ENCODE results near the gene GMEB2. TPM values are rescaled to one million over a fixed set of nuclear protein-coding genes. Genes with fewer than 3 reads are reported as not detected.

GMEB2 gene
- total and polyA plus RNA-seq, 11 donors, result 4.3 to 10.0 (median 6.1) TPM

DNA sequence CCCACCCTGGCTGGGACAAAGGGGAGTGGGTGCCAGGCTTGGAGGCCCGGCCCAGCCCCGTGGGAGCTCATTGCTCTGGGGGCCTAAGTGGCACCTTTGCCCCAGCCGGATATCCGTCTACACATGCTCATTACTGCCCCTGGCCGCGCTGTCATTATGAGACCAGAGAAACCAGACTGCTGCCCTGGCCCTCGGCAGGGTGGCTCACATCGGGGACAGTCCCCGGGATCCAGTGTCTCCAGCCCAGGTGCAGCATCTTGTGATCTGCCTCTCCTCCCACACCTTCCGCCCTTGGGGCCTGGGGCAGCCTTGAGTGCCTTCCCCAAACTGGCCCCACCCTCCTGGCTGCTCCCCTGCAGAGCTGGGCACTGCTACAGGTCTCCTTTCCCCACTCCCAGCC, 84.2 kb downstream of the GMEB2 start:
- Histone ChIP-seq H3K36me3 (no peaks in the 10 kb centered on the region), H3K9me3 (no peaks in the 10 kb centered on the region), H3K27me3 (peaks cover 0 to 14% (median 6%) of the 10 kb centered on the region in 9 donors), H3K4me3 (no peak overlapping the region), H3K27ac (no peak overlapping the region), H3K4me1 (peaks cover 0 to 11% (median 6%) of the 10 kb centered on the region in 12 donors)
- DNase-seq (no peak), ATAC-seq (no peak)
- WGBS, 4 donors, result 86 to 99% (median 89%) methylated on average over 6 to 10 of the region's 10 CpGs
- intact Hi-C loops (cut with DNase I), result loop anchor here in 2 of 10 donors (10.0 kb wide), 2 partner anchors 72 to 322 kb away; partner anchors contain the start of genes ABHD16B (in 1 of the 2) and TPD52L2 (in 1 of the 2)
- TF ChIP-seq POLR2A (IDR thresholded peaks at IDR 0.05), result no peak
- TF ChIP-seq, protein P1, sequence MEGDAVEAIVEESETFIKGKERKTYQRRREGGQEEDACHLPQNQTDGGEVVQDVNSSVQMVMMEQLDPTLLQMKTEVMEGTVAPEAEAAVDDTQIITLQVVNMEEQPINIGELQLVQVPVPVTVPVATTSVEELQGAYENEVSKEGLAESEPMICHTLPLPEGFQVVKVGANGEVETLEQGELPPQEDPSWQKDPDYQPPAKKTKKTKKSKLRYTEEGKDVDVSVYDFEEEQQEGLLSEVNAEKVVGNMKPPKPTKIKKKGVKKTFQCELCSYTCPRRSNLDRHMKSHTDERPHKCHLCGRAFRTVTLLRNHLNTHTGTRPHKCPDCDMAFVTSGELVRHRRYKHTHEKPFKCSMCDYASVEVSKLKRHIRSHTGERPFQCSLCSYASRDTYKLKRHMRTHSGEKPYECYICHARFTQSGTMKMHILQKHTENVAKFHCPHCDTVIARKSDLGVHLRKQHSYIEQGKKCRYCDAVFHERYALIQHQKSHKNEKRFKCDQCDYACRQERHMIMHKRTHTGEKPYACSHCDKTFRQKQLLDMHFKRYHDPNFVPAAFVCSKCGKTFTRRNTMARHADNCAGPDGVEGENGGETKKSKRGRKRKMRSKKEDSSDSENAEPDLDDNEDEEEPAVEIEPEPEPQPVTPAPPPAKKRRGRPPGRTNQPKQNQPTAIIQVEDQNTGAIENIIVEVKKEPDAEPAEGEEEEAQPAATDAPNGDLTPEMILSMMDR (IDR thresholded peaks at IDR 0.05), result no peak

DNA sequence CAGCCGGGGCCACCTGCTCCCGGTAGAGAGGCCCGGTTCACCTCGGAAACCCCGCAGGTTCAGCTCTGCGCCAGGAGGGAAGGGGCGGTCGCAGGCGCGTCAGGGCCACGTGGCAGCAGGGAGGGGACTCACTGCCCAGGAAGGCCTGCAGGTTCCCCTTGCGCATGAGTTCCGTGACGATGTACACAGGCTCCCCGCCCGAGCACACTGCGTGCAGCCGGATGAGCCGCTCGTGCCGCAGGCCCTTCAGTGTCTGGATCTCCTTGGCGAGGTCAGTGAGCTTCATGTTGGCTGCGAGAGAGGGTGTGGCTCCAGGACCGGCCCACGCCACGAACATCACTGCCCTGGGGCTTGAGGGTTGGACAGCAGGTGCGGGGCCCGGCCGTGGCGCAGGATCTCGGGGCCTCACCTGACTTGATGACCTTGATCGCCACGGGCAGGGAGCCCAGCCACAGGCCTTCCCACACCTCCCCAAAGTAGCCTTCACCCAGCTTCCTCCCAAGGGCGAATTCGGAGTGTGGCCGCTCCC, 84.8 kb downstream of the GMEB2 start:
- WGBS, 4 donors, result 82 to 86% (median 84%) methylated on average over 17 to 36 of the region's 36 CpGs
- Histone ChIP-seq H3K27me3 (peaks cover 0 to 13% (median under 1%) of the 10 kb centered on the region in 9 donors), H3K27ac (no peak overlapping the region), H3K9me3 (no peaks in the 10 kb centered on the region), H3K4me1 (peaks cover 0 to 17% (median 10%) of the 10 kb centered on the region in 12 donors), H3K4me3 (no peak overlapping the region), H3K36me3 (no peaks in the 10 kb centered on the region)
- TF ChIP-seq, protein P1 (IDR thresholded peaks at IDR 0.05), result no peak
- TF ChIP-seq POLR2A (IDR thresholded peaks at IDR 0.05), result no peak
- no peak for ATAC-seq
- no peak for DNase-seq
- intact Hi-C loops (cut with DNase I), result loop anchor here in 2 of 10 donors (10.0 kb wide), 2 partner anchors 73 to 323 kb away; partner anchors contain the start of genes ABHD16B (in 1 of the 2) and TPD52L2 (in 1 of the 2)

DNA sequence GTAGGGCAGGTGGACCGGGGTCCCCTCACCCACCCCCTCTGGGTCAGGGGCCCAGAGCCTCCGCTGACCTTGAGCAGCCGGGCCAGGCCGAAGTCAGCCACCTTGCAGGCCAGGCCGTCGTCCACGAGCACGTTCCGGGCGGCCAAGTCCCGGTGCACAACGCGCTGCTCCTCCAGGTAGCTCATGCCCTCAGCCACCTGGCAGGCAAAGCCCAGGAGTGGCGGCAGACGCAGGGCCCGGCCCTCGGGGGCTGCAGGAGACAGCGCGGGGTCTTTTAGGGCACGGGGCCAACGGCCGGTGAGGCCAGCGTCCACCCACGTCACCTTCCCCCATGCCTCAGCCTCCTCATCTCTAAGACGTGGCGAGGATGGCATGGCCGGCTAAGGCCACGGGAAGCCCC, 85.5 kb downstream of the GMEB2 start:
- no peaks in the 10 kb centered on the region for H3K36me3 ChIP-seq
- no peak overlapping the region for H3K27ac ChIP-seq
- TF ChIP-seq POLR2A (IDR thresholded peaks at IDR 0.05), result no peak
- TF ChIP-seq, protein P1 (IDR thresholded peaks at IDR 0.05), result no peak
- DNase-seq (no peak), ATAC-seq (no peak)
- H3K4me3 ChIP-seq, result no peak overlapping the region
- intact Hi-C loops (cut with DNase I), result loop anchor here in 3 of 10 donors (2.0 to 10.0 kb wide), 3 partner anchors 71 to 323 kb away; partner anchors contain the start of genes ABHD16B (in 1 of the 3) and TPD52L2 (in 1 of the 3)
- peaks cover 0 to 23% (median 11%) of the 10 kb centered on the region in 12 donors for H3K4me1 ChIP-seq
- H3K27me3 ChIP-seq, result peaks cover 0 to 15% (median 0%) of the 10 kb centered on the region in 9 donors
- no peaks in the 10 kb centered on the region for H3K9me3 ChIP-seq
- WGBS, 4 donors, result 93 to 95% (median 95%) methylated on average over 14 to 28 of the region's 28 CpGs

DNA sequence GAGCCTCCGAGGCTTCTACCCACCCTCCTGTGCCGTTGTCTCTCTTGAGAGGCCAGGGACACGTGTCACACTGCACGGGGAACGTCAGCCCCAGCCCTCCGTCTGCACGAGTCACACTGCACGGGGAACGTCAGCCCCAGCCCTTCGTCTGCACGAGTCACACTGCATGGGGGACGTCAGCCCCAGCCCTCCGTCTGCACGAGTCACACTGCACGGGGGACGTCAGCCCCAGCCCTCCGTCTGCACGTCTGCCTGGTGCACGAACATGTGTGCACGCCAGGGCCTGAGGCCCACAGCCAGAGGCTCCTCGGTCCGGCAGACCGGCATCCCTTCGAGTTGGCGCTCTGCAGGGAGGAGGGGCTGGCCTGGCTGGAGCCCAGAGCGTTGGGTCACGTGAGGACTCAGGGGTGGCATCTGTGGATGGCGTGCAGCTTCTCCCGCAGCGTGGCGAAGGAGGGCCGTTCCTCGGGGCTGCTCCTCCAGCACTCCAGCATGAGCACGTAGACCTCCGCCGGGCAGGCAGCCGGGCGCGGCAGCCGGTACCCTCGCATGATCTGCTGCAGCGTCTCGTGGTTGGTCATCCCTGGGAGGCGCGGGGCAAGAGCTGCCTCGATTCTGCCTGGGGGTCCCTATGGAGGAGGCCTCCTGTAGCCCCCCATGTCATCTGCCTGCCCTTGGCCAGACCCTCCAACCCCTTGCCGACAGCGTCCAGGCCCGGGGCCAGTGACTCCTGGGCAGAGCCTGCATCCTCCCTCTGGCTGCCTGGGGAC, 86.3 kb downstream of the GMEB2 start:
- ATAC-seq (no peak), DNase-seq (no peak)
- H3K4me1 ChIP-seq, result peaks cover 0 to 24% (median 11%) of the 10 kb centered on the region in 12 donors
- peaks cover 0 to 18% (median 0%) of the 10 kb centered on the region in 9 donors for H3K27me3 ChIP-seq
- intact Hi-C loops (cut with DNase I), result loop anchor here in 3 of 10 donors (2.0 to 10.0 kb wide), 3 partner anchors 72 to 324 kb away; partner anchors contain the start of genes ABHD16B (in 1 of the 3) and TPD52L2 (in 1 of the 3)
- no peaks in the 10 kb centered on the region for H3K9me3 ChIP-seq
- no peak for TF ChIP-seq POLR2A (IDR thresholded peaks at IDR 0.05)
- TF ChIP-seq, protein P1 (IDR thresholded peaks at IDR 0.05), result no peak
- no peak overlapping the region for H3K27ac ChIP-seq
- H3K36me3 ChIP-seq, result no peaks in the 10 kb centered on the region
- no peak overlapping the region for H3K4me3 ChIP-seq
- 57 to 66% (median 62%) methylated on average over 25 to 49 of the region's 49 CpGs for WGBS, 4 donors
